ENCODE measurements around the gene DAB2IP.

The DAB2IP gene

DNA sequence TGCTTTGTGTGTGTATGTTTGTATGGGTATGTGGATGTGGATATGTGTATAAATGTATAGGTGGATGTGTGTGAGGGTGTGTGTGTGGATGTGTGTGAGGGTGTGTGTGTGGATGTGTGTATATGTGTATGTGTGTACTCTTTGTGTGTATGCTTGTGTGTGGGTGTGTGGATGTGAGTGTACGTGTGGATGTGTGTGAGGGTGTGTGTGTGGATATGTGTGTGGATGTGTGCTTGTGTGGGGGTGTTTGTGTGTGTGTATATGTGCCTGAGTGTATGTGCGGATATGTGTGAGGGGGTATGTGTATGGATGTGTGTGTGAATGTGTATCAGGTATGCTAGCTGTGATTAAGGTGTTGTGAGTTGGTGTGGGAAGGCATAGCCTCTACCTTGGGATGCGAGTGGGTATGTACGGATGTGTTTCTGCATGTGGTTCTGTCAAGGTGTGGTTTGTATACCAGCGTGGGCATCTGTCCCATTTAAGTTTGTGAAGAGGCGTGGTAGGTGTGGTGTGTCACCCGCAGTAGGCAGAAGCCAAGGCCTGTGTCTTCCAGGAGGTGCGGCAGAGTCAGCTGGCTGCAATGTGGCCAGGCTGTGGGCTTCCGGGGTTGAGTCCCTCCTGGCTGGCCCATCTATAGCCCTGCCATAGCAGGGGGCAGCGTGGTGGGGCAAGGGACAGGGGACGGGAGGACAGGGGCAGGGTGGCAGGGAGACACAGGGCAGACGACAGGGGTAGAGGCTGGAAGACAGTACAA is 155.8 kb downstream of the DAB2IP start:
- no peak for DNase-seq

GRCh38 chr9:121807823-121808278 is 156.4 kb downstream of the DAB2IP start:
- DNase-seq = no peak

DNA sequence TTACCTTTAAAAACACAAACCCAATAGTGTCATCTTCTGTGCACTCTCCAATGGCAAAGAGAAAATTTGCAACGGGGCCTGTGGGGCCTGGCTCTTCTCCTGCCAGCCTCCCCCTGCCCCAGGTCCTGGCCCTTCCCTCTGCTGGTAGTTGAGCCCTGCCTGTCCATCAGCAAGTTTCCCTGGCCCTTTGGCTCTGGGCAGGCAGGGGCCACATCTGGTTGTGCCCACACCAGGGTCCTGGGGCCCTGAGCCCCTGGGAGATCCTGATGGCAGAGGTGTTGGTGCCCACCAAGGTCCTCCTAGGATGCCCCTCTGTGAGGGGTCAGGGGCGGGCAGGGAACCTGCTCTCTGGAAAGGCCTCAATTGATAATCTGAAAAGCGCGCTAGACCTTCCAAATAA is 157.3 kb downstream of the DAB2IP start:
- no peak for DNase-seq

GRCh38 chr9:121809356-121810050 is 158.1 kb downstream of the DAB2IP start:
- DNase-seq = no peak

DNA sequence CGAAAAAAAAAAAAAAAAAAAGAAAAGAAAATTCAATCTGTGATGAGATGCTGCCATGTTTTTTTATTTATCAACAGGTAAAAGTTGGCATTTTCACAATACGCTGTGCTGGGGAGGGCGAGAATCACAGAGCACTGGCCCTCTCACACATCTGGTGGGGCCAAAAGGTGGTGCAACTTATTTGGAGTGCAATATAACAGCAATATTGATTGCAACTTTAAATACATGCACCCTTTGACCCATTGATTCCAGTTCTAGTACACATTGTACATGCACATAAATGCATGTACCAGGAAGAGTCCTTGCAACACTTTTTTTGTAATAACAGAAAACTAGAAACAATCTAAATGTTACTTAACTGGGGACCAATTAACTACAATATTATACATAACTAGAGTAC is 159.1 kb downstream of the DAB2IP start:
- no peak for DNase-seq

DNA sequence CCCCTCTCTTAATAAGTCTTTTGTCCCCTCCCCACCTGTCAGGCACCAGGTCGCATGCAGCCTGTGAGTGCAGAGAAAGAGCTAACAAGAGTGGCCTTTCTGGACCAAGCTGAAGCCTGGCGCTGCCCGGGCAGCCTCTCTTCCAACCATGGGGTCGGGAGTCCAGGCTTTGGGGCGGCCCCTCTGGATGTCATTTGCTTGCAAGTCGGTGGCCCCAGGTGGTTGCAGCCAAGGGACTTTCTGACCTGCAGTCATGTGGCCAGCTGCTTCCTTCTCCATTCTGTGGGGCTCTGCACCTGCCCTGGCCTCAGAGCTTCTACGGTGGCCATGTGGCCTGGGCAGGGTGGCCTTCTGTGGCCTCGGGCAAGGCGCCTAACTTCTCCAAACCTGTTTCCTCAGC is 159.7 kb downstream of the DAB2IP start:
- DNase-seq = no peak

- DNase-seq = no peak
Measured at GRCh38 chr9:121811751-121812150, 160.3 kb downstream of the DAB2IP start.

- no peak for DNase-seq
Measured at GRCh38 chr9:121812159-121812735, 160.8 kb downstream of the DAB2IP start.

GRCh38 chr9:121813519-121814210 is 162.2 kb downstream of the DAB2IP start:
- no peak for DNase-seq

DNA sequence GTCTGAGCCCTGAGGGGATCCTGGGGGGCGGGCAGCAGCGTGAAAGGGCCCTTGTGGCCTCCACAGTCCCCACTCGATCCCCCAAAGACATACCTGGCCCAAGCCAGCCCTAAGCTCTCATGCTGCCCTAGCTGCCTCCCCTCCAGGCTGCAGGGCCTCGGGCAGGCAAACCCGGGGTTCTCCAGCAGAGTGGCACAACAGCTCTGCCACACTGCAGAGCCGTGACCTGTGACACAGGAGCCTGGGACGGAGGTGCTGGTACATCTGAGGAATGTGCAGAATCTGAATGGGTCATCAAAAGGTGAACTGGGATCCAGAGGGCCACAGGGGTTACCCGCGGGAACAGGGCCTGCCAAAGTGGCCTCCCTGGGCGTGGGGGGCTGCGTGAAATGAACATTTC is 163.2 kb downstream of the DAB2IP start:
- DNase-seq = no peak

GRCh38 chr9:121815084-121815483 is 163.7 kb downstream of the DAB2IP start:
- no peak for DNase-seq

DNA sequence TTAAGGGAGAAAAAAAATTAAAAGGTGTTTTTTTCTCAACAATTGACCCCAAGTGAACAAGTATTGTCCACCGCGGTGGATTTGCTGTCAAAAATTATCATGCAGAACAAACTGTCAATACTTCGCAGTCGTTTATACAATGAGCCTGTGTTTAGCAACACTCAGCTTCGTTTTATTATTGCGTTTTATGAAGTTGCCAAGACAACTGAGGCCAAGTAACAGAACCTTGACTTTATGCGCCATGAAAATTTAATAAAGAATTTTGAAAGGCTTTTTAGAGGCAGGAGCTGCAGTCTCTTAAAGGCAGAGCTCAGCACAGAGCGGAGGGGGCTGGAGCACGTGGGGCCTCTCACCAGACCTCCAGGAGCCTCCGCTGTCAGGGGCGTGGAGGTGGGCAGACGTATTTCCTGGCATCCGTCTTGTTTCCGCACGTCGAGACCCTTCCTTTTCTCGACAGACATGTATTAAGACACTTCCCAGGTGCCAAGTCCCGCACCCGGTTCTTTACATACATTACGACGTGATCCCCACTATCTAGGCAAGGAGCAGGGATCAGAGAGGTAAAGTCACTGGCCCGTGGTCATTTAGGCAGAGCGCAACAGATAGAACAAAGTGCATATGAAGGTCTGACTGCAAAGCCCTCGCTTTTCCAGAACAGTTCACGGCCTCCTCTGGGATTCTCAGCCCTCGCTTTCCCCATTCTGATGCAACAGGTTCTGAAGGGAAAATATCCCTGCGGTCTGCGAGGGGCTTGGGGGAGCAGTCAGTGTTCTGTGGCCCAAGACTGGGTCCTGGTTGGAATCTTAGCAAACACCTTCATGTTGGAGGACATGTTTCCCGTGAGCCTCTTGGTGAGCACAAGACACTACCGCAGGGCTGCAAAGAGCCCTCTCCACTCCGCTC is 164.4 kb downstream of the DAB2IP start:
- no peak for DNase-seq

- no peak for DNase-seq
Measured at GRCh38 chr9:121816449-121816817, 165.0 kb downstream of the DAB2IP start.

- no peak for DNase-seq
Measured at GRCh38 chr9:121816845-121817450, 165.5 kb downstream of the DAB2IP start.

DNA sequence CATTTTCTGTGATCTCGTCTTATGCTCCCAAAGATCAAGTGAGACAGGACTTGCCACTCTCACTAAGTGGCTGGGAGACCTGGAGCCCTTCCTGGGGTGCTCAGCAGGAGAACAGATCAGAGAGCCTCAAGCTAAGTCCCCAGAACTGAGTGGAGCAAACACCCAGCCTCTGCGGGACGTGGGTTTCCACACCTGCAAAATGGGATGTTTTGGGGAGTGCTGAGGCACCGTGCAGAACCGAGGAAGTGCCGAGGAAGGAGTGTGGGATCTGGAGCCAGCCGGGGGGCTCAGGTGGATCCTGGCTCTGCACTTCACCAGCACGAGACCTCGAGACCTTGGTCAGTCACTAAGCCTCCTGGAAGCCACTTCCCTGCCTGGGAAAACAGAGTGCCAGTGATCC is 166.0 kb downstream of the DAB2IP start:
- DNase-seq = no peak

DNA sequence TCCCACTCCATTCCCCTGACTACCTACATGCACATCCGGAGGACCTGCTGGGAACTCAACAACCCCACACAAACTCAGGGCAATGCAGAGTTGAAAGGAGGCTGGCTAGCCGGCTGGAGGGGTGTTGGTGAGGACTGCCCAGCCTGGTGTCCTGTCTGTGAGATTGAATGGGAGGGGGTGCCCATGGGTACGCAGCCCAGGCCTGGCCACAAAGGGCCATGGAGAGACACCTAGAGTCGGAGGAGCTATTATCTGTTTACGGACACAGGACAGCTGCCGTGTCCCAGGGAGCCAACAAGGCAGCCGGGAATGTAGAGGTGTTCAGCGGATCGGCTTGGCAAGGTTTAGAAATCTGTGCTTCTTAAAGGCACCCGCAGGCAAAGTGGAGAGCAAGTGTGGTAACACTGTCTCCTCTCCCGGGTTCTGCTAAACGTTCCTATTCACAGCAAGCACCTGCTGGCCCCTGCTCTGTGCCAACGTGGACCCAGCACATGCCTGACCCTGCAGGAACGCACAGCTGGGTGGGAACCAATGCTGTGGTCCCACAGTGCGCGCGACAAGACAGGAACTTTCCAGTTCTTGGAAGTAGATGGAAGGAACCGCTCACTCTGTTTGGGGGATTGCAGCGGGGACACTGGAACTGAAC is 166.7 kb downstream of the DAB2IP start:
- DNase-seq = no peak

DNA sequence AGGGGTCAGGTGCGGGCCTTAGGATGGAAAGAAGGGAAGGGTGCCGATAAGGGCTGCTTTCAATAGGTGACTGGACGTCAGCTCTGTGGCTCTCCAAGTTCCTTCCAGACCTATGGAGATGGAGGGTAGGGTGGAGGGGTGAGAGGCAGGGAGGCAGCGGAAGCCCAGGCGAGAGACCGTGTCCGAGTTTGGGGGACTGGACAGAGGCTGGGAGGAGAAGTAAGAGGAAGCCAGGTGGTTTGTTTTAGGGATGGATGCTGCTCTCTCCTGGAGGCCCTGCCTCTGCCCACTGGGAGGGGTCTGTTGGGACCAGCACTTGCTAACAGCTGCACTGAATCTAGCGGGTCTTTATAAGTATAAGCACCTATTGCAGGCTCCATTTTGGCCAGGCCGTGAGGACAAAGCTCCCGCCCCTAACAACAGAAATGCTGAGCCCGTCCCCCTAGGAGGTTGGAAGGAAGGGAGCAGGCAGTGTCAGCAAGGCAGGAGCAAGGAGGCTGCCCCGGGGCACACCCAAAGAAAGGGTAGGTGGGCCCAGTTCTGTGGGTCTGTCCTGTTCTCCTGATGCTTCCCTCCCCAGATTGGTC is 167.5 kb downstream of the DAB2IP start:
- no peak for DNase-seq

DNA sequence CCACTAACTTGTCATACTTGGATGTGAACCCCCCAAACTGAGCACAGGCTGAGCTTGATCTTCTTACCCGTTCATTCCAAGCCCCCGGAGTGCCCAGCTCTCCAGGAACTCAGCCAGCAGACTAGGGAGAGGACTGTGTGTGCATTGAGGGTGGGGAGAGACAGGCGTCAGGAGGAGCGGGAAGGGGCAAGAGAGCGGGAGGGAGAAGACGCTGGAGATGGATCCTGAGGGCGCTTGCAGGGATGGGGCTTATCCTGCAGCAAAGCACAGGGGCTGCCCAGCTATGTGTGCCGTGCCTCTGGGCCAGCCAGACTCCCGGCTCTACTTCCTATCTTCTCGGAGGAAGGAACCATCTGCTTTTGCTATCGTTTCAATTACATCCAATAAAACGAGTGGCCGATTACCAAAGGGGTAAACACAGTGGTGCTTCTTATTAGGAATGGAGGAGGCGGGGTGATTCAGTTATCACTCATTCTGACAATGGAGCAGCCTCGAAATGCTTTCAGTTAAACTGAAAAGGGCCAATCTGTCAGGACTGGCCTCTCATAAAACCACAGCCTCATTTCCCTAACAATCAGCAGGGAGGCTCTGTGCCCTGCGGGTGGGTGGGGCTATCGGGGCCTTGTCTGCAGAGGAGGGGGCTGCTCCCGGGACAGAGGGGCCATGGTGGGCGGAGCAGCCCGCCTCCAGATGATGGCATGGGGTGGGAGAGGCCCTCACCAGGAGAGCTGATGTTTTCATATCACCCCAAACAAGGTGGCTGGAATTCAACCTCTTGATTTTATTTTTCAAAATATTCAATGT is 168.2 kb downstream of the DAB2IP start:
- no peak for DNase-seq

- no peak for DNase-seq
Measured at GRCh38 chr9:121820286-121821005, 169.0 kb downstream of the DAB2IP start.

- DNase-seq = no peak
Measured at GRCh38 chr9:121821326-121821725, 169.9 kb downstream of the DAB2IP start.

All from GOT3 (cell line).